K562 treated with DMSO at 1 percent for 4 hours (cell line): ENCODE results near the gene KIT. TPM values are rescaled to one million over a fixed set of nuclear protein-coding genes. Genes with fewer than 3 reads are reported as not detected.

Source experiments
- total RNA-seq: library from RNA; unstranded; fragments of 300-600 nt; gene quantifications from 2 replicates; pipeline ENCODE4 v1.2.3, GENCODE V29; 2022; ENCODE audit not compliant: insufficient read depth

Gene KIT
- total RNA-seq = 0.92 TPM in 1 of 2 replicates, not detected in the other

GRCh38 chr4:54657551-54658251 is at the start of gene KIT:
Gene KIT, plus strand, starts transcription at chr4:54657957. Its CDS starts 58 bp downstream, at chr4:54658015.

